C4-2B (cell line): Measurements from ENCODE around the gene RAD18.

ENCODE experiments used
- H3K27ac ChIP-seq: fragments of 450-650 bp; 2 replicates; pipeline ENCODE4 v1.5.1; 2017
- CTCF ChIP-seq: fragments of 450-650 bp; conservative IDR thresholded peaks from 2 replicates; pipeline ENCODE4 v1.5.1; 2017; ENCODE audit warnings: mild to moderate bottlenecking
- ZFX ChIP-seq: fragments of 450-650 bp; IDR thresholded peaks from 2 replicates; pipeline ENCODE4 v1.6.1; 2017

The RAD18 gene

GRCh38 chr3:8963137-8963853 is at the start of gene RAD18:
TSS of gene RAD18 (minus strand) at chr3:8963472. CDS start at chr3:8963385, 87 bp downstream.
- no peak for TF ChIP-seq CTCF
- peak; percentile 68 for TF ChIP-seq ZFX
- H3K27ac ChIP-seq, result peak within 1 kb of the TSS; percentile 79

- H3K27ac ChIP-seq, result no peak overlapping the region
- TF ChIP-seq ZFX, result no peak
- no peak for TF ChIP-seq CTCF
Observed at GRCh38 chr3:9012521-9012920, 49.2 kb upstream of the RAD18 start.

- TF ChIP-seq ZFX (no peak), CTCF (no peak)
- H3K27ac ChIP-seq, result no peak overlapping the region
Observed at GRCh38 chr3:9009976-9010545, 46.8 kb upstream of the RAD18 start.

- no peak overlapping the region for H3K27ac ChIP-seq
- TF ChIP-seq CTCF, result no peak
- TF ChIP-seq ZFX, result no peak
Observed at GRCh38 chr3:9008550-9009255, 45.4 kb upstream of the RAD18 start.

GRCh38 chr3:9007928-9008327 is 44.7 kb upstream of the RAD18 start:
- TF ChIP-seq ZFX, result no peak
- TF ChIP-seq CTCF, result no peak
- H3K27ac ChIP-seq, result no peak overlapping the region

- TF ChIP-seq CTCF (no peak), ZFX (no peak)
- H3K27ac ChIP-seq, result no peak overlapping the region
Observed at GRCh38 chr3:9007213-9007612, 43.9 kb upstream of the RAD18 start.

- TF ChIP-seq ZFX (no peak), CTCF (no peak)
- H3K27ac ChIP-seq, result no peak overlapping the region
Observed at GRCh38 chr3:9000041-9000440, 36.8 kb upstream of the RAD18 start.
